ENCODE data around the gene EVI5L. TPM values are rescaled to one million over a fixed set of nuclear protein-coding genes. Genes with fewer than 3 reads are reported as not detected.

EVI5L gene
- total RNA-seq, 1 experiment from 2014 or later, result 25.7 TPM

DNA sequence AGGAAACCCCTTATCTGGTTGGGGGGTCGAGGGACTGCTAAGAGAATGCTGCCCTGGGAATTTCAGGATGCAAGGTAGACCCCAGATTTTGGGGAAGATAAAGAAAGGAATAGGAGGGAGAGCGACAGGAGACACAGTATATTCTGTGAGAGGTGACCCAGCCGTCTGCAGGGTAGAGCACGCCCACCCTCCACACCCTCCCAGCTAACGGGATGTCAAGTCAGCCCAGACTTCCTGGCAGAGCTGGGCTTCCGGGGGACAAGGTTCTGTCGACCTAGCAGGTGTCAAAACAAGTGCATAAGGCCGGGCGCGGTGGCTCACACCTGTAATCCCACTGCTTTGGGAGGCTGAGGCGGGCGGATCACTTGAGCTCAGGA lies 44.9 kb downstream of the EVI5L start:
- ChIA-PET POLR2A (interaction anchor here (0.6 to 1.7 kb wide), 2 partner anchors 27 to 29 kb away, joined by 3 to 4 read pairs; partner anchors contain the start of gene MAP2K7), CTCF (no interaction called here)
- Mint-ChIP-seq H3K9me3 (ENCODE audit: unreplicated experiment) (no peaks in the 10 kb centered on the region), H3K27me3 (ENCODE audit: insufficient read depth, unreplicated experiment) (no peaks in the 10 kb centered on the region), H3K36me3 (ENCODE audit: insufficient read depth, unreplicated experiment) (peaks cover 4% of the 10 kb centered on the region), H3K4me3 (ENCODE audit: unreplicated experiment) (no peak overlapping the region), H3K27ac (ENCODE audit: low read depth, unreplicated experiment) (no peak overlapping the region), H3K4me1 (ENCODE audit: insufficient read depth, unreplicated experiment) (peaks cover 23% of the 10 kb centered on the region)
- DNase-seq (ENCODE audit: unreplicated experiment), result no peak
- TF ChIP-seq, protein P1, sequence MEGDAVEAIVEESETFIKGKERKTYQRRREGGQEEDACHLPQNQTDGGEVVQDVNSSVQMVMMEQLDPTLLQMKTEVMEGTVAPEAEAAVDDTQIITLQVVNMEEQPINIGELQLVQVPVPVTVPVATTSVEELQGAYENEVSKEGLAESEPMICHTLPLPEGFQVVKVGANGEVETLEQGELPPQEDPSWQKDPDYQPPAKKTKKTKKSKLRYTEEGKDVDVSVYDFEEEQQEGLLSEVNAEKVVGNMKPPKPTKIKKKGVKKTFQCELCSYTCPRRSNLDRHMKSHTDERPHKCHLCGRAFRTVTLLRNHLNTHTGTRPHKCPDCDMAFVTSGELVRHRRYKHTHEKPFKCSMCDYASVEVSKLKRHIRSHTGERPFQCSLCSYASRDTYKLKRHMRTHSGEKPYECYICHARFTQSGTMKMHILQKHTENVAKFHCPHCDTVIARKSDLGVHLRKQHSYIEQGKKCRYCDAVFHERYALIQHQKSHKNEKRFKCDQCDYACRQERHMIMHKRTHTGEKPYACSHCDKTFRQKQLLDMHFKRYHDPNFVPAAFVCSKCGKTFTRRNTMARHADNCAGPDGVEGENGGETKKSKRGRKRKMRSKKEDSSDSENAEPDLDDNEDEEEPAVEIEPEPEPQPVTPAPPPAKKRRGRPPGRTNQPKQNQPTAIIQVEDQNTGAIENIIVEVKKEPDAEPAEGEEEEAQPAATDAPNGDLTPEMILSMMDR (IDR thresholded peaks at IDR 0.05; ENCODE audit: unreplicated experiment), result no peak
- BruUV-seq (replicated peaks), result no TSS peak
- intact Hi-C loops (cut with micrococcal nuclease), result no loop called here

DNA sequence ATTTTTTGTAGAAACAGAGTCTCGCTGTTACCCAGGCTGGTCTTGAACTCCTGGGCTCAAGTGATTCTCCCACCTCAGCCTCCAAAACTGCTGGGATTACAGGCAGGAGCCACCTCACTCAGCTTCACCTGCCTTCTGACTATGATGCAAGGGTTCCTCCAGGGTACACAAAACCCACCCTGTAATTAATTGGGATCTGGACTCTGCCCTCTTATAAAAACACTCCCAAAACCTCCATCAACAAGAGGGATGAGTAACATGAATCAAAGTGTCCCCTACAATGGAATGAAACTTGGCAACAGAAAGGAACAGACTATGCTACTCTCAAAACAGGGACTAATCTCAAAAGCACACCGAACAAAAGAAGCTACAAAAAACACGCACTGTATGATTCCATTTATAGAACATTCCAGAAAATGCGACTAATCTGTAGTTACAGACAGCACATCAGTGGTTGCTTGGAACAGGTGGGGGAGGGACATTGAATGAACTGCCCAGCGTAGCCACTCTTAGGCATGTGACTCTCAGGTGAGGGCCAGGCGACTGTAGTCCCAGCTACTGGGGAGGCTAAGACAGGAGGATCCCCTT lies 47.3 kb downstream of the EVI5L start:
- H3K4me3 Mint-ChIP-seq (ENCODE audit: unreplicated experiment), result no peak overlapping the region
- no TSS peak for BruUV-seq (replicated peaks)
- no peak for DNase-seq (ENCODE audit: unreplicated experiment)
- no peaks in the 10 kb centered on the region for H3K9me3 Mint-ChIP-seq (ENCODE audit: unreplicated experiment)
- intact Hi-C loops (cut with micrococcal nuclease), result no loop called here
- no peaks in the 10 kb centered on the region for H3K27me3 Mint-ChIP-seq (ENCODE audit: insufficient read depth, unreplicated experiment)
- CTCF ChIA-PET, result interaction anchor here (0.6 to 1.3 kb wide), 2 partner anchors 9 to 220 kb away, joined by 3 to 5 read pairs; no protein-coding TSS in a partner anchor
- peaks cover 4% of the 10 kb centered on the region for H3K4me1 Mint-ChIP-seq (ENCODE audit: insufficient read depth, unreplicated experiment)
- POLR2A ChIA-PET, result interaction anchor here (0.5 to 2.1 kb wide), 4 partner anchors 9 to 497 kb away, joined by 3 to 9 read pairs (median 4); partner anchors contain the start of genes LRRC8E and MAP2K7
- no peak overlapping the region for H3K27ac Mint-ChIP-seq (ENCODE audit: low read depth, unreplicated experiment)
- TF ChIP-seq, protein P1 (IDR thresholded peaks at IDR 0.05; ENCODE audit: unreplicated experiment), result no peak
- H3K36me3 Mint-ChIP-seq (ENCODE audit: insufficient read depth, unreplicated experiment), result no peaks in the 10 kb centered on the region

DNA sequence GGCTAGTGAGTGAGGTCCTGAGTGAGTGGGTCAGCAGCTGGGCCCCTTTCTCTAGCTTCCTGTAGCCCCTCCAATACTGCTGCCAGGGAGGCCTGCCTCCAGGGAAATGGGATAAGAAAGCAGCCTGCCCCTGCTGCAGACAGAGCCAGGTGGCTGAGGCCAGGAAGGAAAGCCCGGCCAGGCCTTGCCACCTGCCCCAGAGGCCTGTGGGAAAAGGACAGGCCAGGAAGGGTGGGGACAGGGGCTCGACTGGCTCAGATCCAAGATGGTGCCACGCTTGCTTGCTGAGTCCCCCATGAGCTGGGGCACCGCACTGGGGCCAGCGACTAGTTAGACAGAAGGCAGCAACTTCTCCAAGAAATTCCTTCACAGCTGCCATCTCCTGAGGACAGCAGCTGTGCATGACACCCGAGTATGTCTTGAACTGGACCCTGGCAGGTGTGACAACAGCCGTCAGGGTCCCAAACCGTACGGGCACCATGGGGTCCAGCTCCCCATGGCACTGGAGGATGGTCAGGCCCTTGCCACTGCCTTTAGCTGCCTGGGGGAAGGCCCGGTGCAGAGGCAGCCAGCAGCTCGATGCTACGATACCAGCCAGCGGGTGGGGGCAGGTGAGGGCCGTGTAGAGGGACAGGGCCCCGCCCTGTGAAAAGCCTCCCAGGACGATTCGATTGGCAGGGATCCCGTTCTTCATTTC lies 49.2 kb downstream of the EVI5L start:
- Mint-ChIP-seq H3K36me3 (ENCODE audit: insufficient read depth, unreplicated experiment) (no peaks in the 10 kb centered on the region), H3K4me1 (ENCODE audit: insufficient read depth, unreplicated experiment) (peaks cover 9% of the 10 kb centered on the region), H3K27ac (ENCODE audit: low read depth, unreplicated experiment) (no peak overlapping the region), H3K27me3 (ENCODE audit: insufficient read depth, unreplicated experiment) (no peaks in the 10 kb centered on the region), H3K4me3 (ENCODE audit: unreplicated experiment) (no peak overlapping the region), H3K9me3 (ENCODE audit: unreplicated experiment) (no peaks in the 10 kb centered on the region)
- no peak for DNase-seq (ENCODE audit: unreplicated experiment)
- intact Hi-C loops (cut with micrococcal nuclease), result no loop called here
- CTCF ChIA-PET, result interaction anchor here (0.6 kb wide), 2 partner anchors 91 to 215 kb away, joined by 3 read pairs; no protein-coding TSS in a partner anchor
- BruUV-seq (replicated peaks), result no TSS peak
- POLR2A ChIA-PET, result interaction anchor here (0.6 to 1.2 kb wide), 3 partner anchors 17 to 24 kb away, joined by 3 to 5 read pairs (median 3); partner anchors contain the start of gene MAP2K7
- TF ChIP-seq, protein P1 (IDR thresholded peaks at IDR 0.05; ENCODE audit: unreplicated experiment), result no peak

DNA sequence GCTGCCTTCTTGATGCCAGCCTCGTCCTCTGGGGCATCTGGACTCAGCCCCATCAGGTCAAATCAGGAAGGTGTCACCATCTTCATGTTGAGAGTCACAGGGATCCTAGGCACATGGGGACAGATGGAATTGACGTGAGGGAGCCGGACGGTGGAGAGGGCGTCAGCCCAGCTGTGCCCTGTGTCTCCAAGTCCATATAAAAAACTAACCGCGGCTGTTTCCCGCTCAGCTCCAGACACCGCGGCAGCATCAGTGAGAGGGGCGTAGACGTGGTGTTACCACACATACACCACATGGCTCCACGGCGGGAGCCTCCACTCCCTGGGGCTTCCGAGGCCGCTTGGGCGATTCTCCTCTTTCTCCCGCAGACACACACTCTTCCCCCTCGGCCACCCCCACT lies 49.8 kb downstream of the EVI5L start:
- Mint-ChIP-seq H3K4me3 (ENCODE audit: unreplicated experiment) (no peak overlapping the region), H3K36me3 (ENCODE audit: insufficient read depth, unreplicated experiment) (no peaks in the 10 kb centered on the region), H3K27me3 (ENCODE audit: insufficient read depth, unreplicated experiment) (no peaks in the 10 kb centered on the region), H3K4me1 (ENCODE audit: insufficient read depth, unreplicated experiment) (peaks cover 10% of the 10 kb centered on the region), H3K27ac (ENCODE audit: low read depth, unreplicated experiment) (no peak overlapping the region), H3K9me3 (ENCODE audit: unreplicated experiment) (no peaks in the 10 kb centered on the region)
- BruUV-seq (replicated peaks), result no TSS peak
- no peak for DNase-seq (ENCODE audit: unreplicated experiment)
- CTCF ChIA-PET, result no interaction called here
- TF ChIP-seq, protein P1 (IDR thresholded peaks at IDR 0.05; ENCODE audit: unreplicated experiment), result no peak
- POLR2A ChIA-PET, result interaction anchor here (1.2 kb wide), 1 partner anchor 24 kb away, joined by 3 read pairs; the partner anchor contains the start of gene MAP2K7
- intact Hi-C loops (cut with micrococcal nuclease), result no loop called here
